ENCODE results near the gene LRMDA.

DNA sequence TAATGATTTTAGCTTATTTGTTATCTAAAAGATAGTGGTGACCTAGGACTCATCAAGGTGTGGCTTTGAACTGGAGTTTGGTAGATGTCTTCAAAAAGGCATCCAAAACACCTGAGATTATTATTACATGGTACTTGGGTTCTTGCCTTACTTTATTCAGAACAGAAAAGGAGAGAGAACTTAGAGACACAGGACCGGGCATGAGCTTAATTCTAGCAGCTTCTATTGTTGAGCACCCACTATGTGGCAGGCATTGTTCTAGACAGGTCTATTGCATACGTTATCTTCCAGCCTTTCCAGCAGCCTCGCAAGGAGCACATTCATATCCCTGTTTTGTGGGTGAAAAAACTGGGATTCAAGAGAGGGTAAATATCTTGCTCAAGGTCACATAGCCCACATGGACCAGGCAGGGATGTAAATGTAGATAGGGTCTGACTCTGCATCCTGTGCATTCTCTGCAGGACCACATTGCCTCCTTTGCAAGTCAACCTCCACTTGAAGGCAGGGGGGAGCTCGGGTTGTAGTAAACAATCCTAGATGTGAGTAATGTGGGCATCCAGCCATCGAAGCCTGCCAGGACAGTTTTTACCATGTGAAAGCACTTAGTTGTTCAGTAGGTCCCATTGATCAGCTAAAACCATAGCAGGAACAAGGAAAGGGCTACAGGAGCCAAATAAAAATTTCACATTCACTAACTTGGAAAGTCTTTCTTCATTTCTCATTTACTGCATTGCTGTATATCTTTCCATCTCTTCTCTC is 551.4 kb downstream of the LRMDA start:
- TF ChIP-seq EZH2 (IDR thresholded peaks at IDR 0.05; ENCODE audit: borderline replicate concordance, low read depth, low read length, severe bottlenecking) (no peak), POLR2AphosphoS5 (IDR thresholded peaks at IDR 0.05; ENCODE audit: insufficient read depth, low read depth, low read length) (no peak), FOS (IDR thresholded peaks at IDR 0.05; ENCODE audit: borderline replicate concordance, insufficient read depth, low read length) (no peak)
- TF ChIP-seq, protein P1, sequence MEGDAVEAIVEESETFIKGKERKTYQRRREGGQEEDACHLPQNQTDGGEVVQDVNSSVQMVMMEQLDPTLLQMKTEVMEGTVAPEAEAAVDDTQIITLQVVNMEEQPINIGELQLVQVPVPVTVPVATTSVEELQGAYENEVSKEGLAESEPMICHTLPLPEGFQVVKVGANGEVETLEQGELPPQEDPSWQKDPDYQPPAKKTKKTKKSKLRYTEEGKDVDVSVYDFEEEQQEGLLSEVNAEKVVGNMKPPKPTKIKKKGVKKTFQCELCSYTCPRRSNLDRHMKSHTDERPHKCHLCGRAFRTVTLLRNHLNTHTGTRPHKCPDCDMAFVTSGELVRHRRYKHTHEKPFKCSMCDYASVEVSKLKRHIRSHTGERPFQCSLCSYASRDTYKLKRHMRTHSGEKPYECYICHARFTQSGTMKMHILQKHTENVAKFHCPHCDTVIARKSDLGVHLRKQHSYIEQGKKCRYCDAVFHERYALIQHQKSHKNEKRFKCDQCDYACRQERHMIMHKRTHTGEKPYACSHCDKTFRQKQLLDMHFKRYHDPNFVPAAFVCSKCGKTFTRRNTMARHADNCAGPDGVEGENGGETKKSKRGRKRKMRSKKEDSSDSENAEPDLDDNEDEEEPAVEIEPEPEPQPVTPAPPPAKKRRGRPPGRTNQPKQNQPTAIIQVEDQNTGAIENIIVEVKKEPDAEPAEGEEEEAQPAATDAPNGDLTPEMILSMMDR (IDR thresholded peaks at IDR 0.05; ENCODE audit: extremely low read depth in 1 of 2, insufficient read depth in 1 of 2, low read depth in 1 of 2, low read length in 2 of 2): no peak
